Choroid plexus epithelial cell (primary cell): ENCODE data around the gene SLC12A8.

ENCODE experiments used
- DNase-seq: peaks from one replicate; pipeline ENCODE4 v3.0.0-alpha.2; 2010; ENCODE audit warnings: low read depth
- H3K4me3 ChIP-seq: 2 replicates; pipeline ENCODE4 v1.5.1; 2011; ENCODE audit warnings: low read depth, mild to moderate bottlenecking, control low read depth, low read length, moderate library complexity
- CTCF ChIP-seq: conservative IDR thresholded peaks from 2 replicates; pipeline ENCODE4 v1.5.1; 2011; ENCODE audit warnings: low read depth, mild to moderate bottlenecking, control low read depth, inconsistent platforms, low read length, moderate library complexity

SLC12A8 gene

GRCh38 chr3:125112981-125113380 is 99.6 kb downstream of the SLC12A8 start:
- DNase-seq = no peak
- H3K4me3 ChIP-seq = no peak overlapping the region
- no peak for TF ChIP-seq CTCF

- no peak for DNase-seq
- TF ChIP-seq CTCF = no peak
- no peak overlapping the region for H3K4me3 ChIP-seq
These were observed 101.6 kb downstream of the SLC12A8 start for GRCh38 chr3:125110876-125111480.

- peak overlapping the region; percentile 21 for H3K4me3 ChIP-seq
- no peak for TF ChIP-seq CTCF
- peak; percentile 92 for DNase-seq
These were observed 102.3 kb downstream of the SLC12A8 start for GRCh38 chr3:125110016-125110875.

- no peak for DNase-seq
- H3K4me3 ChIP-seq = no peak overlapping the region
- TF ChIP-seq CTCF = no peak
These were observed 103.0 kb downstream of the SLC12A8 start for GRCh38 chr3:125109536-125109925.

- peak overlapping the region; percentile 2 for H3K4me3 ChIP-seq
- no peak for DNase-seq
- TF ChIP-seq CTCF = no peak
These were observed 103.6 kb downstream of the SLC12A8 start for GRCh38 chr3:125108833-125109535.

GRCh38 chr3:125107861-125108567 is 104.5 kb downstream of the SLC12A8 start:
- peak; percentile 84 for DNase-seq
- peak overlapping the region; percentile 9 for H3K4me3 ChIP-seq
- no peak for TF ChIP-seq CTCF
